ENCODE measurements around the gene COPB2.

Gene COPB2

GRCh38 chr3:139309880-139310279, 79.6 kb downstream of the COPB2 start:
- H3K9ac ChIP-seq (ENCODE audit: low read length) = no peak overlapping the region
- no peak overlapping the region for H3K27ac ChIP-seq (ENCODE audit: low read depth, low read length)
- no peaks in the 10 kb centered on the region for H3K27me3 ChIP-seq (ENCODE audit: control insufficient read depth, insufficient read depth, low read length)
- H3K4me1 ChIP-seq (ENCODE audit: control insufficient read depth, insufficient read depth, low read length) = no peaks in the 10 kb centered on the region
- no peak overlapping the region for H3K4me3 ChIP-seq (ENCODE audit: low read length)
- H3K36me3 ChIP-seq (ENCODE audit: control insufficient read depth, insufficient read depth, low read length) = no peaks in the 10 kb centered on the region

DNA sequence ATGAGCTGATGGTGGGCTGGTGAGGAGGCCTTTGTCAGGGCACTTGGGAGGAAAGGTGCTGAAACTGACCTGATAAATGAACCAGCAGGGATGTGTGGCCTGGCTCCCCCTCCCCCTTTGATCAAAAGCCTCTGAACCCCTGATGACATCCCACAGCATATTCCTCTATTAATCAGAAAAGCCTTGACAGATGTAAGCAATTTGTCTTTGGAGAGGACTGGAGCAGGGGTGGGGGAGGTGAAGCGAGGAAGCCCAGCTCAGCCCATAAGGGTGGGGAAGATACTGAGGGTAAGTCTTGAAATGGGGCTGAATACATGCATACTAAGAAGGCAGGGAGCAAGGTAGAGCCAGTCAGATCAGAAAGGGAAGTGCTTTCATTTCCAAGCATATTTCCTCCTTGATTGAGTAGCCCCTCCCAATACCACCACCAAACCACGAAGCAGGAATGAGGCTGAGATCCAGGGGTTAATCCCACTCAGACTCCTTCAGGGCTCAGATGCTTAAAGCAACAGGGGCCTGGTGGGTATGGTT, 80.3 kb downstream of the COPB2 start:
- H3K9ac ChIP-seq (ENCODE audit: low read length) = no peak overlapping the region
- H3K4me1 ChIP-seq (ENCODE audit: control insufficient read depth, insufficient read depth, low read length) = no peaks in the 10 kb centered on the region
- no peak overlapping the region for H3K27ac ChIP-seq (ENCODE audit: low read depth, low read length)
- H3K4me3 ChIP-seq (ENCODE audit: low read length) = no peak overlapping the region
- no peaks in the 10 kb centered on the region for H3K27me3 ChIP-seq (ENCODE audit: control insufficient read depth, insufficient read depth, low read length)
- no peaks in the 10 kb centered on the region for H3K36me3 ChIP-seq (ENCODE audit: control insufficient read depth, insufficient read depth, low read length)

GRCh38 chr3:139308560-139308959, 80.9 kb downstream of the COPB2 start:
- Histone ChIP-seq H3K27ac (ENCODE audit: low read depth, low read length) (no peak overlapping the region), H3K4me3 (ENCODE audit: low read length) (no peak overlapping the region), H3K36me3 (ENCODE audit: control insufficient read depth, insufficient read depth, low read length) (no peaks in the 10 kb centered on the region), H3K27me3 (ENCODE audit: control insufficient read depth, insufficient read depth, low read length) (no peaks in the 10 kb centered on the region), H3K4me1 (ENCODE audit: control insufficient read depth, insufficient read depth, low read length) (no peaks in the 10 kb centered on the region), H3K9ac (ENCODE audit: low read length) (no peak overlapping the region)

DNA sequence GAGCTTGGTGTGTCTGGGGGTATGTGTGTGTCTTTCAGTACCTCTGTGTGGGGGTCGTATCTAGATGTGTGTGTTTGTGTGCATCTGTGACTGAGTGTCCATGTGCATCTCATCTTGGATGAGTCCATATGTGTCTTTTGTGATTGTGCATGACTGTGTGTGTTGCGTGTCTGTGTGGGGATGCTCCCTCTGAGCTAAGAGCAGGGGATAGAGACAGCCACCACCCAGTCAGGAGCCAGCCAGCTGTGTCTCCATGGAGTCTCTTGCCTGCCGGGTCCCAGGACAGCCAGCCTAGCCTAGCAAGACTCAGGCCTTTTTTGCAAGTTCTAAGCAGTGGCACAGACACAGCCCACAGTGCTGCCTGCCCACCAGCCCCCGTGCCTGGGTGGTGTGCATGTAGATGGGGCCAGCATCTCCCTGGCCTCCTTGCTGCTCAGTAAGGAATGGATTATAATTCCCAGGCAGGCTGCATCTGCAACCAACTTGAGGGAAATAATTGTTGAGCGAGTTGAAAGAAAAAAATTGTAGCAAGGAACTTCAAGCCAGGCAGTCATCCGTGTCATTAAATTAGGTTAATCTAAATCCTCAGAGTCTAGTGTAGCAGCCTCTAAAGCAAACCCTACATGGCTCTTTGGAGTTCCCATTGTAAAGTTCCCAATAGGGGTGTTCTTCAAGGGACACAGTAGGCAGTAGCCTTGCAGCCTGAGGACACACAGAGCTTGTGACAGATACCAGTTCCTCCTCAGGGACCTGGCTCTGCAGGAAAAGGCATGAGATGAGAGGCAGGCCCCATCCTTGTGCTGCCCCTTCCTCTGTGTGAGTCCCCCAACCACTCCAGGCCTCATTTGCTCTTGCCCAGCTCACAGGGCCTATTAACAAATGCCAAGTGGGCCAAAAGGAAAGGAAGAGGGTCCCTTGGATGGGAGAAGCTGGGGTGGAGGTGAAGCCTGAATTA, 81.6 kb downstream of the COPB2 start:
- H3K4me3 ChIP-seq (ENCODE audit: low read length) = no peak overlapping the region
- H3K9ac ChIP-seq (ENCODE audit: low read length) = no peak overlapping the region
- H3K4me1 ChIP-seq (ENCODE audit: control insufficient read depth, insufficient read depth, low read length) = no peaks in the 10 kb centered on the region
- no peak overlapping the region for H3K27ac ChIP-seq (ENCODE audit: low read depth, low read length)
- H3K27me3 ChIP-seq (ENCODE audit: control insufficient read depth, insufficient read depth, low read length) = no peaks in the 10 kb centered on the region
- H3K36me3 ChIP-seq (ENCODE audit: control insufficient read depth, insufficient read depth, low read length) = no peaks in the 10 kb centered on the region

Measured in rectal smooth muscle tissue (tissue), 1 donor.